ENCODE results near the gene FDXR.

- TF ChIP-seq CTCF (IDR thresholded peaks at IDR 0.05; ENCODE audit: low read depth, low read length, missing input control) (no peak), SP1 (IDR thresholded peaks at IDR 0.05) (no peak), ZBTB33 (IDR thresholded peaks at IDR 0.05) (no peak), RAD21 (IDR thresholded peaks at IDR 0.05) (no peak), REST (IDR thresholded peaks at IDR 0.05) (no peak), GABPA (IDR thresholded peaks at IDR 0.05 in 1 of 2, conservative IDR thresholded peaks at IDR 0.05 in 1 of 2) (no peak), TAF1 (conservative IDR thresholded peaks at IDR 0.05) (no peak)
Observed at GRCh38 chr17:74836191-74836590, 36.6 kb downstream of the FDXR start.

Measured in liver (tissue), 3 donors.